HEK293 (cell line): ENCODE data around the gene PRAC1.
A peak's percentile ranks its signal among the peaks of the same experiment; 100 is the strongest.

Experiments used
- AEBP2 ChIP-seq: fragments of 450-650 bp; formaldehyde crosslinking; IDR thresholded peaks from 2 replicates; pipeline ENCODE4 v1.5.1; 2016; ENCODE audit warnings: missing biosample characterization, missing genetic modification characterization, borderline replicate concordance
- INSM2 ChIP-seq: fragments of 450-650 bp; formaldehyde crosslinking; IDR thresholded peaks from 2 replicates; pipeline ENCODE4 v1.5.1; 2016; ENCODE audit warnings: missing biosample characterization, missing genetic modification characterization
- KLF9 ChIP-seq: fragments of 450-650 bp; formaldehyde crosslinking; IDR thresholded peaks from 2 replicates; pipeline ENCODE4 v1.5.1; 2016; ENCODE audit warnings: missing biosample characterization, missing genetic modification characterization, low read depth
- SALL2 ChIP-seq: fragments of 450-650 bp; formaldehyde crosslinking; IDR thresholded peaks from 2 replicates; pipeline ENCODE4 v1.5.0; 2017; ENCODE audit warnings: missing biosample characterization, mild to moderate bottlenecking, missing genetic modification characterization, borderline replicate concordance
- SETDB1 ChIP-seq: IDR thresholded peaks from one replicate; pipeline ENCODE4 v1.6.1; 2017; ENCODE audit warnings: mild to moderate bottlenecking, low read length, moderate library complexity, mixed read lengths; ENCODE audit not compliant: insufficient read length
- ZBTB11 ChIP-seq: fragments of 450-650 bp; formaldehyde crosslinking; conservative IDR thresholded peaks from 2 replicates; pipeline ENCODE4 v1.5.1; 2016; ENCODE audit warnings: low read depth, missing biosample characterization, missing genetic modification characterization
- ZNF132 ChIP-seq: fragments of 450-650 bp; formaldehyde crosslinking; IDR thresholded peaks from 2 replicates; pipeline ENCODE4 v1.5.1; 2017; ENCODE audit warnings: missing biosample characterization, missing genetic modification characterization, borderline replicate concordance
- ZNF184 ChIP-seq: fragments of 450-650 bp; IDR thresholded peaks from 2 replicates; pipeline ENCODE4 v1.5.1; 2018; ENCODE audit warnings: missing biosample characterization, mild to moderate bottlenecking, missing genetic modification characterization
- ZNF341 ChIP-seq: fragments of 450-650 bp; formaldehyde crosslinking; IDR thresholded peaks from 2 replicates; pipeline ENCODE4; 2016; ENCODE audit warnings: low read depth, missing biosample characterization, missing genetic modification characterization
- ZNF391 ChIP-seq: fragments of 450-650 bp; formaldehyde crosslinking; IDR thresholded peaks from 2 replicates; pipeline ENCODE4 v1.5.1; 2016; ENCODE audit warnings: low read depth, missing biosample characterization, missing genetic modification characterization, borderline replicate concordance
- ZNF433 ChIP-seq: fragments of 450-650 bp; formaldehyde crosslinking; IDR thresholded peaks from 2 replicates; pipeline ENCODE4 v1.5.1; 2016; ENCODE audit warnings: missing biosample characterization, missing genetic modification characterization, low read depth
- ZNF518A ChIP-seq: fragments of 450-650 bp; formaldehyde crosslinking; conservative IDR thresholded peaks from 2 replicates; pipeline ENCODE4 v1.5.1; 2016; ENCODE audit warnings: low read depth, missing biosample characterization, missing genetic modification characterization
- ZNF585B ChIP-seq: fragments of 450-650 bp; formaldehyde crosslinking; IDR thresholded peaks from 2 replicates; pipeline ENCODE4 v1.5.1; 2016; ENCODE audit warnings: missing biosample characterization, missing genetic modification characterization
- ZNF768 ChIP-seq: fragments of 450-650 bp; formaldehyde crosslinking; IDR thresholded peaks from 2 replicates; pipeline ENCODE4 v1.5.1; 2018; ENCODE audit warnings: missing biosample characterization, mild to moderate bottlenecking, missing genetic modification characterization
- ZNF837 ChIP-seq: fragments of 450-650 bp; formaldehyde crosslinking; IDR thresholded peaks from 2 replicates; pipeline ENCODE4 v1.5.1; 2016; ENCODE audit warnings: missing biosample characterization, missing genetic modification characterization
- ZXDB ChIP-seq: fragments of 450-650 bp; formaldehyde crosslinking; IDR thresholded peaks from 2 replicates; pipeline ENCODE4 v1.5.1; 2016; ENCODE audit warnings: missing biosample characterization, missing genetic modification characterization
- TF ChIP-seq, protein P1 (sequence below): fragments of 450-650 bp; formaldehyde crosslinking; IDR thresholded peaks from 2 replicates; pipeline ENCODE4 v1.5.0; 2017; ENCODE audit warnings: missing biosample characterization, missing genetic modification characterization, borderline replicate concordance
- TF ChIP-seq, protein P2 (sequence below): fragments of 450-650 bp; formaldehyde crosslinking; IDR thresholded peaks from 2 replicates; pipeline ENCODE4 v1.5.1; 2016; ENCODE audit warnings: missing biosample characterization, missing genetic modification characterization
- TF ChIP-seq, protein P3 (sequence below): fragments of 450-650 bp; formaldehyde crosslinking; IDR thresholded peaks from 2 replicates; pipeline ENCODE4 v1.5.1; 2016; ENCODE audit warnings: missing biosample characterization, missing genetic modification characterization

Gene PRAC1

GRCh38 chr17:48728232-48729231 is 6.2 kb upstream of the PRAC1 start, which contains the start of gene HOXB13 (continued):
- TF ChIP-seq ZBTB11 = peak; percentile 43; the same call in 1 of the 2 replicates
- TF ChIP-seq KLF9 (tag by site-specific recombination) = peak; percentile 91
- TF ChIP-seq ZNF184 (tag by site-specific recombination) = no peak
- TF ChIP-seq, protein P1, sequence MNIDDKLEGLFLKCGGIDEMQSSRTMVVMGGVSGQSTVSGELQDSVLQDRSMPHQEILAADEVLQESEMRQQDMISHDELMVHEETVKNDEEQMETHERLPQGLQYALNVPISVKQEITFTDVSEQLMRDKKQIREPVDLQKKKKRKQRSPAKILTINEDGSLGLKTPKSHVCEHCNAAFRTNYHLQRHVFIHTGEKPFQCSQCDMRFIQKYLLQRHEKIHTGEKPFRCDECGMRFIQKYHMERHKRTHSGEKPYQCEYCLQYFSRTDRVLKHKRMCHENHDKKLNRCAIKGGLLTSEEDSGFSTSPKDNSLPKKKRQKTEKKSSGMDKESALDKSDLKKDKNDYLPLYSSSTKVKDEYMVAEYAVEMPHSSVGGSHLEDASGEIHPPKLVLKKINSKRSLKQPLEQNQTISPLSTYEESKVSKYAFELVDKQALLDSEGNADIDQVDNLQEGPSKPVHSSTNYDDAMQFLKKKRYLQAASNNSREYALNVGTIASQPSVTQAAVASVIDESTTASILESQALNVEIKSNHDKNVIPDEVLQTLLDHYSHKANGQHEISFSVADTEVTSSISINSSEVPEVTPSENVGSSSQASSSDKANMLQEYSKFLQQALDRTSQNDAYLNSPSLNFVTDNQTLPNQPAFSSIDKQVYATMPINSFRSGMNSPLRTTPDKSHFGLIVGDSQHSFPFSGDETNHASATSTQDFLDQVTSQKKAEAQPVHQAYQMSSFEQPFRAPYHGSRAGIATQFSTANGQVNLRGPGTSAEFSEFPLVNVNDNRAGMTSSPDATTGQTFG (tag by site-specific recombination) = peak; percentile 70; the same call in 1 of the 2 replicates
- no peak for TF ChIP-seq ZNF433
- peak; percentile 94 for TF ChIP-seq INSM2 (tag by site-specific recombination)
- TF ChIP-seq ZNF132 (tag by site-specific recombination) = no peak
- TF ChIP-seq ZNF341 (tag by site-specific recombination) = peak; percentile 84
- peak; percentile 61; the same call in 1 of the 2 replicates for TF ChIP-seq ZNF518A (tag by site-specific recombination)
- no peak for TF ChIP-seq AEBP2 (tag by site-specific recombination)
- no peak for TF ChIP-seq ZNF837 (tag by site-specific recombination)
- TF ChIP-seq, protein P2, sequence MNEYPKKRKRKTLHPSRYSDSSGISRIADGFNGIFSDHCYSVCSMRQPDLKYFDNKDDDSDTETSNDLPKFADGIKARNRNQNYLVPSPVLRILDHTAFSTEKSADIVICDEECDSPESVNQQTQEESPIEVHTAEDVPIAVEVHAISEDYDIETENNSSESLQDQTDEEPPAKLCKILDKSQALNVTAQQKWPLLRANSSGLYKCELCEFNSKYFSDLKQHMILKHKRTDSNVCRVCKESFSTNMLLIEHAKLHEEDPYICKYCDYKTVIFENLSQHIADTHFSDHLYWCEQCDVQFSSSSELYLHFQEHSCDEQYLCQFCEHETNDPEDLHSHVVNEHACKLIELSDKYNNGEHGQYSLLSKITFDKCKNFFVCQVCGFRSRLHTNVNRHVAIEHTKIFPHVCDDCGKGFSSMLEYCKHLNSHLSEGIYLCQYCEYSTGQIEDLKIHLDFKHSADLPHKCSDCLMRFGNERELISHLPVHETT (tag by site-specific recombination) = peak; percentile 95
- no peak; the same call in 1 of the 2 replicates for TF ChIP-seq ZNF585B
- TF ChIP-seq SETDB1 = no peak
- peak; percentile 100 for TF ChIP-seq ZXDB
- TF ChIP-seq, protein P3, sequence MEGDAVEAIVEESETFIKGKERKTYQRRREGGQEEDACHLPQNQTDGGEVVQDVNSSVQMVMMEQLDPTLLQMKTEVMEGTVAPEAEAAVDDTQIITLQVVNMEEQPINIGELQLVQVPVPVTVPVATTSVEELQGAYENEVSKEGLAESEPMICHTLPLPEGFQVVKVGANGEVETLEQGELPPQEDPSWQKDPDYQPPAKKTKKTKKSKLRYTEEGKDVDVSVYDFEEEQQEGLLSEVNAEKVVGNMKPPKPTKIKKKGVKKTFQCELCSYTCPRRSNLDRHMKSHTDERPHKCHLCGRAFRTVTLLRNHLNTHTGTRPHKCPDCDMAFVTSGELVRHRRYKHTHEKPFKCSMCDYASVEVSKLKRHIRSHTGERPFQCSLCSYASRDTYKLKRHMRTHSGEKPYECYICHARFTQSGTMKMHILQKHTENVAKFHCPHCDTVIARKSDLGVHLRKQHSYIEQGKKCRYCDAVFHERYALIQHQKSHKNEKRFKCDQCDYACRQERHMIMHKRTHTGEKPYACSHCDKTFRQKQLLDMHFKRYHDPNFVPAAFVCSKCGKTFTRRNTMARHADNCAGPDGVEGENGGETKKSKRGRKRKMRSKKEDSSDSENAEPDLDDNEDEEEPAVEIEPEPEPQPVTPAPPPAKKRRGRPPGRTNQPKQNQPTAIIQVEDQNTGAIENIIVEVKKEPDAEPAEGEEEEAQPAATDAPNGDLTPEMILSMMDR = no peak
- TF ChIP-seq SALL2 = no peak
- no peak for TF ChIP-seq ZNF768 (tag by site-specific recombination)
- peak; percentile 99 for TF ChIP-seq ZNF391 (tag by site-specific recombination)
